ENCODE results near the gene UBE2V1. TPM values are rescaled to one million over a fixed set of nuclear protein-coding genes. Genes with fewer than 3 reads are reported as not detected.

The UBE2V1 gene
- total and polyA plus RNA-seq, 2 of the 13 experiments (the other 11 are each of a cell fraction or from before 2014, with no cell fraction given) = 81.3 to 132 TPM

DNA sequence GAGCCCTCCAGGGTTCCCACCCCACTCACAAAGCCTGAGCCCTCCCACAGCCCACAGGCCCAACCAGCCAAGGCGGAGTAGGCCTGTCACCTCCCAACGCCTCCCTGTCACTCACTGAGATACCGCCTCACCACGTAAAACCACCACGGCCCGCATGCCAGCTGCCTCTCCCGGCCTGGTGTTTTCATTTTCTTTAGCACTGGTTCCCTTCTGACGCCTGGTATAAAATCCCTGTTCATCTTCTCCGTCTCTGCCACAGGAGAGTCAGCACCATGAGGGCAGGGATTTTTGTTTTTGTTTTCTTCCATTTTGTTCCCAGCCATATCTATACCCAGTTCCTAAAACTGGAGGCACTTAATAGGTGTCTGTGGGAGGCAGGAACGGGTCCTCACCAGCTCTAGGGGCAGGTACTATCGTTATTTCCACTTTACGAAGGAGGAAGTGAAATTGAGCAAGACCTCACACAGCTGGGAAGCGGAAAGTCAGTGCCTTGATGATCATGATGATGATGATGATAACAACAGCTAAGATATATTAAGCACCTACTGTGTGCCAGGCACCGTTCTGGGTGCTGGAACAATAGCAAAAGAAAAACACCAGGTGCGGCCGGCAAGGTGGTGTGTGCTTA lies 71.6 kb downstream of the UBE2V1 start (continued):
- TF ChIP-seq, protein P1, sequence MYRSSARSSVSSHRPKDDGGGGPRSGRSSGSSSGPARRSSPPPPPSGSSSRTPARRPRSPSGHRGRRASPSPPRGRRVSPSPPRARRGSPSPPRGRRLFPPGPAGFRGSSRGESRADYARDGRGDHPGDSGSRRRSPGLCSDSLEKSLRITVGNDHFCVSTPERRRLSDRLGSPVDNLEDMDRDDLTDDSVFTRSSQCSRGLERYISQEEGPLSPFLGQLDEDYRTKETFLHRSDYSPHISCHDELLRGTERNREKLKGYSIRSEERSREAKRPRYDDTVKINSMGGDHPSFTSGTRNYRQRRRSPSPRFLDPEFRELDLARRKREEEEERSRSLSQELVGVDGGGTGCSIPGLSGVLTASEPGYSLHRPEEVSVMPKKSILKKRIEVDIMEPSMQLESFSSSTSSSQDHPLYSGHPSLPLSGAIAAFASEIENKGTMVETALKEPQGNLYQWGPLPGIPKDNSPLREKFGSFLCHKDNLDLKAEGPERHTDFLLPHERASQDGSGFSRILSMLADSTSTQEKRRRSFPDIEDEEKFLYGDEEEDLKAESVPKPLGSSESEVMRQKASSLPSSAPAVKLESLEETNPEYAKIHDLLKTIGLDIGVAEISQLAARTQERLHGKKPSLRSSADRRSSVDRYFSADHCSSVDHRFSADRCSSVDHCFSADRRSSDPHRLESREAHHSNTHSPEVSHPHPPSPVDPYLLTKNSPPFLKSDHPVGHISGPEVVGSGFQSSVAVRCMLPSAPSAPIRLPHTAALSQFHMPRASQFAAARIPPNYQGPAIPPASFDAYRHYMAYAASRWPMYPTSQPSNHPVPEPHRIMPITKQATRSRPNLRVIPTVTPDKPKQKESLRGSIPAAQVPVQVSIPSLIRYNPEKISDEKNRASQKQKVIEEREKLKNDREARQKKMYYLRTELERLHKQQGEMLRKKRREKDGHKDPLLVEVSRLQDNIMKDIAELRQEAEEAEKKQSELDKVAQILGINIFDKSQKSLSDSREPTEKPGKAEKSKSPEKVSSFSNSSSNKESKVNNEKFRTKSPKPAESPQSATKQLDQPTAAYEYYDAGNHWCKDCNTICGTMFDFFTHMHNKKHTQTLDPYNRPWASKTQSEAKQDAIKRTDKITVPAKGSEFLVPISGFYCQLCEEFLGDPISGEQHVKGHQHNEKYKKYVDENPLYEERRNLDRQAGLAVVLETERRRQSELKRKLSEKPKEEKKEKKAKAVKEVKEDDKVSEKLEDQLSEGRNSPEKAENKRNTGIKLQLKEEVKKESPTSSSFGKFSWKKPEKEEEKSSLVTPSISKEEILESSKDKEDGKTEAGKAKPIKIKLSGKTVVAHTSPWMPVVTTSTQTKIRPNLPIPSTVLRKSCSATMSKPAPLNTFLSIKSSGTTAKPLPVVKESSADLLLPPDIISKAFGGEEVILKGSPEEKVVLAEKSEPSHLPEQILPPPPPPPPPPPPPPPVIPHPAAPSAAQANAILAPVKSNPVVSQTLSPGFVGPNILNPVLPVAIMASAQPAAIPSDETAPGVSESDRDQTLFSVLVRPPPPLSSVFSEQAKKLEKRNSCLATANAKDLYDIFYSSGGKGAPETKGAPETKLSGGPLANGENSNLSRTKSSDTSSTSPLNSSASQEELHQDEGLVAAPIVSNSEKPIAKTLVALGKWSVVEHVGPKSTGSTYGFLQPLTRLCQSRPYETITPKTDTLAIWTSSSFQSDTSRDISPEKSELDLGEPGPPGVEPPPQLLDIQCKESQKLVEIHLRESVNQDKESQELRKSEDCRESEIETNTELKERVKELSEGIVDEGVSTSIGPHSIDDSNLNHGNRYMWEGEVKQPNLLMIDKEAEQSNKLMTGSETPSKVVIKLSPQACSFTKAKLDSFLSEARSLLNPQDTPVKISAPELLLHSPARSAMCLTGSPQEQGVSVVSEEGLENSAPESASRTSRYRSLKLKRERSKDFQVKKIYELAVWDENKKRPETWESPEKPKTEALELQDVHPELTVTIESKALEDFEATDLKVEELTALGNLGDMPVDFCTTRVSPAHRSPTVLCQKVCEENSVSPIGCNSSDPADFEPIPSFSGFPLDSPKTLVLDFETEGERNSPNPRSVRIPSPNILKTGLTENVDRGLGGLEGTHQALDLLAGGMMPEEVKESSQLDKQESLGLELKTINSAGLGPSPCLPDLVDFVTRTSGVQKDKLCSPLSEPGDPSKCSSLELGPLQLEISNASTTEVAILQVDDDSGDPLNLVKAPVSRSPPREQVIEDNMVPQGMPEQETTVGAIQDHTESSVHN (CRISPR knock-in tag; IDR thresholded peaks at IDR 0.05) = no peak
- 0 out of 2 replicates have a peak, but pooled peaks have one; percentile 23 for TF ChIP-seq ELF3 (CRISPR knock-in tag; IDR thresholded peaks at IDR 0.05)
- no peak for TF ChIP-seq KLF9 (CRISPR knock-in tag; IDR thresholded peaks at IDR 0.05; ENCODE audit: low read depth)
- TF ChIP-seq TSC22D2 (CRISPR knock-in tag; IDR thresholded peaks at IDR 0.05; ENCODE audit: borderline replicate concordance) = no peak
- no peak for TF ChIP-seq TBX3 (IDR thresholded peaks at IDR 0.05; ENCODE audit: borderline replicate concordance)
- peak; percentile 49; the same call in 1 of the 2 replicates for TF ChIP-seq CEBPB (IDR thresholded peaks at IDR 0.05; ENCODE audit: borderline replicate concordance, low read depth, low read length)
- TF ChIP-seq, protein P2, sequence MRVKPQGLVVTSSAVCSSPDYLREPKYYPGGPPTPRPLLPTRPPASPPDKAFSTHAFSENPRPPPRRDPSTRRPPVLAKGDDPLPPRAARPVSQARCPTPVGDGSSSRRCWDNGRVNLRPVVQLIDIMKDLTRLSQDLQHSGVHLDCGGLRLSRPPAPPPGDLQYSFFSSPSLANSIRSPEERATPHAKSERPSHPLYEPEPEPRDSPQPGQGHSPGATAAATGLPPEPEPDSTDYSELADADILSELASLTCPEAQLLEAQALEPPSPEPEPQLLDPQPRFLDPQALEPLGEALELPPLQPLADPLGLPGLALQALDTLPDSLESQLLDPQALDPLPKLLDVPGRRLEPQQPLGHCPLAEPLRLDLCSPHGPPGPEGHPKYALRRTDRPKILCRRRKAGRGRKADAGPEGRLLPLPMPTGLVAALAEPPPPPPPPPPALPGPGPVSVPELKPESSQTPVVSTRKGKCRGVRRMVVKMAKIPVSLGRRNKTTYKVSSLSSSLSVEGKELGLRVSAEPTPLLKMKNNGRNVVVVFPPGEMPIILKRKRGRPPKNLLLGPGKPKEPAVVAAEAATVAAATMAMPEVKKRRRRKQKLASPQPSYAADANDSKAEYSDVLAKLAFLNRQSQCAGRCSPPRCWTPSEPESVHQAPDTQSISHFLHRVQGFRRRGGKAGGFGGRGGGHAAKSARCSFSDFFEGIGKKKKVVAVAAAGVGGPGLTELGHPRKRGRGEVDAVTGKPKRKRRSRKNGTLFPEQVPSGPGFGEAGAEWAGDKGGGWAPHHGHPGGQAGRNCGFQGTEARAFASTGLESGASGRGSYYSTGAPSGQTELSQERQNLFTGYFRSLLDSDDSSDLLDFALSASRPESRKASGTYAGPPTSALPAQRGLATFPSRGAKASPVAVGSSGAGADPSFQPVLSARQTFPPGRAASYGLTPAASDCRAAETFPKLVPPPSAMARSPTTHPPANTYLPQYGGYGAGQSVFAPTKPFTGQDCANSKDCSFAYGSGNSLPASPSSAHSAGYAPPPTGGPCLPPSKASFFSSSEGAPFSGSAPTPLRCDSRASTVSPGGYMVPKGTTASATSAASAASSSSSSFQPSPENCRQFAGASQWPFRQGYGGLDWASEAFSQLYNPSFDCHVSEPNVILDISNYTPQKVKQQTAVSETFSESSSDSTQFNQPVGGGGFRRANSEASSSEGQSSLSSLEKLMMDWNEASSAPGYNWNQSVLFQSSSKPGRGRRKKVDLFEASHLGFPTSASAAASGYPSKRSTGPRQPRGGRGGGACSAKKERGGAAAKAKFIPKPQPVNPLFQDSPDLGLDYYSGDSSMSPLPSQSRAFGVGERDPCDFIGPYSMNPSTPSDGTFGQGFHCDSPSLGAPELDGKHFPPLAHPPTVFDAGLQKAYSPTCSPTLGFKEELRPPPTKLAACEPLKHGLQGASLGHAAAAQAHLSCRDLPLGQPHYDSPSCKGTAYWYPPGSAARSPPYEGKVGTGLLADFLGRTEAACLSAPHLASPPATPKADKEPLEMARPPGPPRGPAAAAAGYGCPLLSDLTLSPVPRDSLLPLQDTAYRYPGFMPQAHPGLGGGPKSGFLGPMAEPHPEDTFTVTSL (CRISPR knock-in tag; IDR thresholded peaks at IDR 0.05; ENCODE audit: borderline replicate concordance) = no peak
- no peak for TF ChIP-seq LCORL (IDR thresholded peaks at IDR 0.05)
- no peak for TF ChIP-seq LCORL (CRISPR knock-in tag; IDR thresholded peaks at IDR 0.05)
